Ovary (tissue), 3 donors: Measurements from ENCODE around the gene RNPEPL1.

Experiments
- EP300 ChIP-seq: sonication (generic); formaldehyde crosslinking; IDR thresholded peaks from one replicate; pipeline ENCODE4 v1.6.1; 2017; ENCODE audit warnings: antibody characterized with exemption
- POLR2A ChIP-seq: fragments of 450-650 bp; IDR thresholded peaks from one replicate; pipeline ENCODE4 v1.6.1; 2017; ENCODE audit warnings: antibody characterized with exemption, mild to moderate bottlenecking, moderate library complexity
- TF ChIP-seq, protein P1 (sequence below), 3 donors: fragments of 450-650 bp in 2 of 3; fragments of 200-600 bp in 1 of 3; IDR thresholded peaks; one replicate each; pipeline versions ENCODE4 v1.5.1 to v1.8.0; 2016 to 2022; ENCODE audit warnings: antibody characterized with exemption in 3 of 3, mild to moderate bottlenecking in 1 of 3
- donor health status: DM: no; HTN: no; CAD: no.

DNA sequence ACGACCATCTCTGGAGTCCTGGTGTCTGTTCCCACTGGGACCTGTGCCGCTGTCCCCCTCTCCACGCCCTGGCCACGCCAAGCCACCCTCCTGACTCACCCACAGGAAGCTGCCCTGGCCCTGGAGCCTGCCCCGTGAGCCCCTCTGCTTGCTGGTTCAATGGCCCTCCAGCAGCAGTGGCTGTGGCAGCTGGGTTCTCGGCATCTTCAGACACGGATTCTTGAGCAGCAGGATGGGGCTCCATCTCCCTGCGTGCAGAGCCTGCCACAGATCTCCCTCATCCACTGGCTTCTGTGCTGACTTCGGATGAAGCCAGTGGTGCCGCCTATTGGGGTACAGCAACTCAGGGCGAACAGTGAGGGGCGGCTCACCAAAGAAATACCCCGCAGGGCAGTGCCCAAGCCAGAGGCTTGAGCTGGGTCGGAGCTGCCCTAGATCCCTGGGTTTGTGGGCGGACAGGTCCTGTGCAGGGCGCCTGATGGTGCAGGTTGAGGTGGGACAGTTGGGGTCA, 32.2 kb downstream of the RNPEPL1 start:
- TF ChIP-seq, protein P1, sequence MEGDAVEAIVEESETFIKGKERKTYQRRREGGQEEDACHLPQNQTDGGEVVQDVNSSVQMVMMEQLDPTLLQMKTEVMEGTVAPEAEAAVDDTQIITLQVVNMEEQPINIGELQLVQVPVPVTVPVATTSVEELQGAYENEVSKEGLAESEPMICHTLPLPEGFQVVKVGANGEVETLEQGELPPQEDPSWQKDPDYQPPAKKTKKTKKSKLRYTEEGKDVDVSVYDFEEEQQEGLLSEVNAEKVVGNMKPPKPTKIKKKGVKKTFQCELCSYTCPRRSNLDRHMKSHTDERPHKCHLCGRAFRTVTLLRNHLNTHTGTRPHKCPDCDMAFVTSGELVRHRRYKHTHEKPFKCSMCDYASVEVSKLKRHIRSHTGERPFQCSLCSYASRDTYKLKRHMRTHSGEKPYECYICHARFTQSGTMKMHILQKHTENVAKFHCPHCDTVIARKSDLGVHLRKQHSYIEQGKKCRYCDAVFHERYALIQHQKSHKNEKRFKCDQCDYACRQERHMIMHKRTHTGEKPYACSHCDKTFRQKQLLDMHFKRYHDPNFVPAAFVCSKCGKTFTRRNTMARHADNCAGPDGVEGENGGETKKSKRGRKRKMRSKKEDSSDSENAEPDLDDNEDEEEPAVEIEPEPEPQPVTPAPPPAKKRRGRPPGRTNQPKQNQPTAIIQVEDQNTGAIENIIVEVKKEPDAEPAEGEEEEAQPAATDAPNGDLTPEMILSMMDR (IDR thresholded peaks at IDR 0.05), result no peak
- TF ChIP-seq POLR2A (no peak), EP300 (no peak)
